ENCODE measurements around the gene PNPT1. TPM values are rescaled to one million over a fixed set of nuclear protein-coding genes. Genes with fewer than 3 reads are reported as not detected.

The PNPT1 gene
- total and polyA plus RNA-seq, 9 of the 15 experiments (the other 6 are each of a cell fraction or from before 2014, with no cell fraction given): 46.5 to 104 (median 62.7) TPM

DNA sequence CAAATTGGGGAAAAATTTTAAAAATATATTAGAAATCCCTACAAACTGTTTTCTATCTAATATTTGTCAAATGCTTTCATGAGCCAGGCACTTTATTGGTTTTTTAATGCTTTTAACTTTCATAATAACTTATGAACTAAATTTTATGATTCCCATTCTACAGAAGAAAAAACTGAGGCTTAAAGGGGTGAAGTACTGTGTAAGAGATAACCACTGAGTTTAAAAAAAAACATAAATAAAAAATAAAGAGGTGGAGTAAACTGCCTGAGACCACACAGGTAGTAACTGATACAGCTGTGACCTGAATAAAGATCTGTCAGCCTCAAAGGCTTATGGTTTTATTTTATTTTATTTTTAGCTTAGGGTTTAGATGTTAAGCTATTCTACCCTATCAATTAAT, 24.7 kb downstream of the PNPT1 start:
- Histone ChIP-seq H3K79me2 (ENCODE audit: control insufficient read depth, insufficient read depth, low read length) (no peaks in the 10 kb centered on the region), H2AFZ (ENCODE audit: low read depth, low read length) (no peak overlapping the region), H3K36me3 (ENCODE audit: control insufficient read depth, insufficient read depth, low read length) (peaks cover 89% of the 10 kb centered on the region), H3K4me3 (no peak overlapping the region), H3K9ac (ENCODE audit: insufficient read depth in 1 of 2, low read depth in 2 of 2, low read length in 2 of 2) (no peak overlapping the region), H4K20me1 (replicated peaks; ENCODE audit: control insufficient read depth, insufficient read depth, low read length) (no peaks in the 10 kb centered on the region), H3K27me3 (ENCODE audit: control insufficient read depth in 2 of 2, insufficient read depth in 2 of 2, low read length in 2 of 2) (no peaks in the 10 kb centered on the region), H3K4me2 (ENCODE audit: insufficient read depth, low read length) (no peak overlapping the region), H3K27ac (ENCODE audit: extremely low read depth, low read depth, low read length) (no peak overlapping the region), H3K9me1 (ENCODE audit: control insufficient read depth, insufficient read depth, low read length) (no peaks in the 10 kb centered on the region), H3K9me3 (replicated peaks; ENCODE audit: control insufficient read depth, insufficient read depth, low read depth, low read length) (no peaks in the 10 kb centered on the region), H3K4me1 (replicated peaks in 1 of 2; ENCODE audit: control insufficient read depth in 2 of 2, insufficient read depth in 2 of 2, low read length in 2 of 2) (no peaks in the 10 kb centered on the region)
- intact Hi-C loops (cut with micrococcal nuclease): no loop called here
- ChIA-PET CTCF (ENCODE audit: low intra/inter-chr PET ratio) (no interaction called here), POLR2A (no interaction called here)
- no peak for DNase-seq (ENCODE audit: extremely low read depth in 1 of 4, low spot score in 3 of 4)
- no peak for ATAC-seq
- no peak for FAIRE-seq
- BruUV-seq (replicated peaks): no TSS peak
- TF ChIP-seq STAG1 (CRISPR knock-in tag; IDR thresholded peaks at IDR 0.05; ENCODE audit: borderline replicate concordance): no peak
- peak; percentile 50 for TF ChIP-seq ADNP (tag; IDR thresholded peaks at IDR 0.05)
- peak; percentile 37; the same call in 1 of the 2 replicates for TF ChIP-seq BCOR (IDR thresholded peaks at IDR 0.05)
- peak; percentile 87 for TF ChIP-seq RBM25 (IDR thresholded peaks at IDR 0.05; ENCODE audit: low read depth, low read length, severe bottlenecking)
- in situ Hi-C loops (cut with MboI): no loop called here

DNA sequence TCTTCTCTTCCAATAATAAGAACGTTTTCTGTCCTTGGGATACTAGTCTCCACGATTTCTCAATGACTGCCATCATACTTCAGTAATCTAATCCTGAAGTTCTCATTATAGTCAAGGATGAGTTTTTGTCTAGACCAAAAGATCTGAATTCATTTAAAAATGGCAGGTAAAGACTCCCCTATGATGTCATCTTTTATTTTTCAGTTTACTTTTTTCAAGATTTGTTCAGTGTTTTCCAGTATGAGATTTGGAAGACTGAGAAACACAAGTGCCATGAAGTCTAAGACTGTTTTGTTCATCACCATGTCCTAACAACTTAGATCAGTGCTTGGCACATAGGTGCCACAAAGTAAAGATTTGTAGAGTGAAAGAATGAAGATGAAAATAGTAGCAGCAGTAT, 40.4 kb downstream of the PNPT1 start:
- no TSS peak for BruUV-seq (replicated peaks)

More for the DNA sequence above, 40.4 kb downstream of the PNPT1 start:
- in situ Hi-C loops (cut with MboI) (no loop called here), intact Hi-C loops (cut with micrococcal nuclease) (no loop called here)
- H3K9me3 ChIP-seq (replicated peaks; ENCODE audit: control insufficient read depth, insufficient read depth, low read depth, low read length): no peaks in the 10 kb centered on the region
- ChIA-PET POLR2A (no interaction called here), CTCF (ENCODE audit: low intra/inter-chr PET ratio) (no interaction called here)
- H3K9ac ChIP-seq (ENCODE audit: insufficient read depth in 1 of 2, low read depth in 2 of 2, low read length in 2 of 2): no peak overlapping the region
- TF ChIP-seq ZNF431 (CRISPR knock-in tag; IDR thresholded peaks at IDR 0.05): no peak
- TF ChIP-seq, protein P1, sequence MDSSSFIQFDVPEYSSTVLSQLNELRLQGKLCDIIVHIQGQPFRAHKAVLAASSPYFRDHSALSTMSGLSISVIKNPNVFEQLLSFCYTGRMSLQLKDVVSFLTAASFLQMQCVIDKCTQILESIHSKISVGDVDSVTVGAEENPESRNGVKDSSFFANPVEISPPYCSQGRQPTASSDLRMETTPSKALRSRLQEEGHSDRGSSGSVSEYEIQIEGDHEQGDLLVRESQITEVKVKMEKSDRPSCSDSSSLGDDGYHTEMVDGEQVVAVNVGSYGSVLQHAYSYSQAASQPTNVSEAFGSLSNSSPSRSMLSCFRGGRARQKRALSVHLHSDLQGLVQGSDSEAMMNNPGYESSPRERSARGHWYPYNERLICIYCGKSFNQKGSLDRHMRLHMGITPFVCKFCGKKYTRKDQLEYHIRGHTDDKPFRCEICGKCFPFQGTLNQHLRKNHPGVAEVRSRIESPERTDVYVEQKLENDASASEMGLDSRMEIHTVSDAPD (CRISPR knock-in tag; IDR thresholded peaks at IDR 0.05): no peak
- ATAC-seq (no peak), FAIRE-seq (no peak), DNase-seq (ENCODE audit: extremely low read depth in 1 of 4, low spot score in 3 of 4) (no peak)
- H3K27ac ChIP-seq (ENCODE audit: extremely low read depth, low read depth, low read length): no peak overlapping the region
- H3K79me2 ChIP-seq (ENCODE audit: control insufficient read depth, insufficient read depth, low read length): no peaks in the 10 kb centered on the region
- no peak overlapping the region for H3K4me3 ChIP-seq
- H3K36me3 ChIP-seq (ENCODE audit: control insufficient read depth, insufficient read depth, low read length): peaks cover 70% of the 10 kb centered on the region; the same call in 2 of the 3 replicates
- no peaks in the 10 kb centered on the region; a peak in 1 of 5 replicates for H3K4me1 ChIP-seq (replicated peaks in 1 of 2; ENCODE audit: control insufficient read depth in 2 of 2, insufficient read depth in 2 of 2, low read length in 2 of 2)
- H2AFZ ChIP-seq (ENCODE audit: low read depth, low read length): no peak overlapping the region
- H3K27me3 ChIP-seq (ENCODE audit: control insufficient read depth in 2 of 2, insufficient read depth in 2 of 2, low read length in 2 of 2): no peaks in the 10 kb centered on the region
- no peak overlapping the region for H3K4me2 ChIP-seq (ENCODE audit: insufficient read depth, low read length)
- no peaks in the 10 kb centered on the region for H4K20me1 ChIP-seq (replicated peaks; ENCODE audit: control insufficient read depth, insufficient read depth, low read length)
- 93% methylated on average over 2 of the region's 2 CpGs for WGBS (ENCODE audit: insufficient coverage, low coverage, missing lambda C conversion rate)
- no peaks in the 10 kb centered on the region for H3K9me1 ChIP-seq (ENCODE audit: control insufficient read depth, insufficient read depth, low read length)

All from K562 (cell line).